MG63 (cell line): ENCODE measurements around the gene DHDH. TPM values are rescaled to one million over a fixed set of nuclear protein-coding genes. Genes with fewer than 3 reads are reported as not detected.
"Not testable (repeated sequence)": the region's sequence is repeated elsewhere in the genome, so short reads cannot be mapped to it uniquely, and the experiment has no call there.

Source experiments
- DNase-seq: peaks from one replicate; pipeline ENCODE4 v3.0.0-alpha.2; 2020
- H3K27me3 ChIP-seq: fragments of 250-450 bp; sonication (Bioruptor Pico); 2 replicates; pipeline ENCODE4 v1.5.1; 2020; ENCODE audit warnings: mild to moderate bottlenecking, moderate library complexity
- H3K36me3 ChIP-seq: fragments of 250-450 bp; sonication (Bioruptor Pico); 2 replicates; pipeline ENCODE4 v1.5.1; 2020; ENCODE audit warnings: mild to moderate bottlenecking, moderate library complexity
- H3K4me3 ChIP-seq: fragments of 250-450 bp; sonication (Bioruptor Pico); 2 replicates; pipeline ENCODE4 v1.5.1; 2020; ENCODE audit warnings: mild to moderate bottlenecking, moderate library complexity
- H3K9me3 ChIP-seq: fragments of 250-450 bp; sonication (Bioruptor Pico); 2 replicates; pipeline ENCODE4 v1.5.1; 2020; ENCODE audit warnings: mild to moderate bottlenecking, moderate library complexity
- total RNA-seq: library from RNA; depleted of rRNA; stranded (reverse); fragments of >200 nt; shearing (Covaris generic); gene quantifications from 2 replicates; pipeline ENCODE4 v1.2.3, GENCODE V29; 2014; ENCODE audit warnings: low replicate concordance; rRNA removed

Gene DHDH
- not detected in 2 replicates for total RNA-seq

DNA sequence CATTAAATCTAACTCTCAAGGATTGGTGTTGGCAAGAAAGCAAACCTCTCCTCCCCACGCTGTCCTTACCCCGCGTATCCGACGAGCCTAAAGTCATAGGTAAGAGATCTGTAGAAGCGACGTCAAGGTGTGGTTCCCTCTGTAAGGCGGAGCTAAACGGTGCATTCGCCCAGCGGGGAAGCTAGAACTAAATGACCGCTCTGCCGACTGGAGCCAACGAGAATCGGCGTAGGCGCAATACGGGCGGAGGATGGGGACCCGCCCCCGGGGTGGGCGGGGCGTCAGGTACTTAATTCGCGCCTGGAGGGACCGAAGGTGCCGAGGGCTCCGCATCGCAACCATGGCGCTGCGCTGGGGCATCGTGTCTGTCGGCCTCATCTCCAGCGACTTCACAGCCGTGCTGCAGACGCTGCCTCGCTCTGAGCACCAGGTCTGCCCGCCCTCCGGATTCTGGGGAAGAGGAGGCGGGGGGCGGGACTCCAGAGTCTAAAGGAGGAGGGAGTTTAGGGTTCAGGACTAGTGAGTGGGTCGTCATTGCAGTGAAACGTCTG lies at the start of gene DHDH:
DHDH (plus strand) TSS at position 318 of the 551 bp plus-strand sequence; CDS start at position 341, 23 bp downstream.
- DNase-seq, result peak; percentile 61
- H3K36me3 ChIP-seq, result no peaks in the 10 kb centered on the region
- H3K27me3 ChIP-seq, result peaks cover 5% of the 10 kb centered on the region; the same call in 1 of the 2 replicates
- peak within 1 kb of the TSS; percentile 31 for H3K4me3 ChIP-seq
- H3K9me3 ChIP-seq, result no peaks in the 10 kb centered on the region

DNA sequence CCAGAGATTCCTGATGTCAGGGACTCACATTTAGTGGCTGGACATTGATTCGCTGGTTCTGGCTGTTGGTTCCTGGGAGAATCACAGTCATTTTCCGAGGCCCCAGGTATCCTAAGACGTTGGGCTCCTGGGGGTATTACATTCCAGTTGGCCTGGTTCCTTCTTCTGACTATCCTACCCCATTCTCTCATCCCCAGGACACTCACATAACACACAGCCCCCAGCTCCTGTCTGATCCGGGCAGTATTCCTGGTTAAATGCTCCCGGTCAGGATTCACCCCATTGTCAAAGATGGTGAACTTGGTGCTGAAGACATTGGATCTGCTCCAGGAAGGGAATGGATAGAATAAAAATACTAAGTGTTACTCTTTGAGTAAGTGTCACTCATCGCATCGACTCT lies 49.8 kb upstream of the DHDH start:
- Histone ChIP-seq H3K4me3 (no peak overlapping the region), H3K36me3 (peaks cover 12% of the 10 kb centered on the region), H3K9me3 (no peaks in the 10 kb centered on the region), H3K27me3 (no peaks in the 10 kb centered on the region)
- DNase-seq, result no peak

- no peaks in the 10 kb centered on the region for H3K9me3 ChIP-seq
- no peaks in the 10 kb centered on the region for H3K36me3 ChIP-seq
- no peak overlapping the region for H3K4me3 ChIP-seq
- DNase-seq, result no peak
- H3K27me3 ChIP-seq, result no peaks in the 10 kb centered on the region
These were observed 45.5 kb upstream of the DHDH start for GRCh38 chr19:48887861-48888612.

DNA sequence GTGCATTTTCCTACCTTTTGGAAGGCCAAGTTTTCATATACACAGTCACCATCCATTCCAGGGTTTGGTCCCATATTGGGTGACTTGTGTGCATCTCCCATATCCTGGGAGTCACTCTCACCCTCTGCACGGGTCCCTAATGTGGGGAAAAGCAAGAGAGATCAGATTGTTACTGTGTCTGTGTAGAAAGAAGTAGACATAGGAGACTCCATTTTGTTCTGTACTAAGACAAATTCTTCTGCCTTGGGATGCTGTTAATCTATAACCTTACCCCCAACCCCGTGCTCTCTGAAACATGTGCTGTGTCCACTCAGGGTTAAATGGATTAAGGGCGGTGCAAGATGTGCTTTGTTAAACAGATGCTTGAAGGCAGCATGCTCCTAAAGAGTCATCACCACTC lies 44.0 kb upstream of the DHDH start:
- not testable (repeated sequence) for H3K27me3 ChIP-seq, H3K4me3 ChIP-seq, H3K36me3 ChIP-seq, H3K9me3 ChIP-seq, DNase-seq

DNA sequence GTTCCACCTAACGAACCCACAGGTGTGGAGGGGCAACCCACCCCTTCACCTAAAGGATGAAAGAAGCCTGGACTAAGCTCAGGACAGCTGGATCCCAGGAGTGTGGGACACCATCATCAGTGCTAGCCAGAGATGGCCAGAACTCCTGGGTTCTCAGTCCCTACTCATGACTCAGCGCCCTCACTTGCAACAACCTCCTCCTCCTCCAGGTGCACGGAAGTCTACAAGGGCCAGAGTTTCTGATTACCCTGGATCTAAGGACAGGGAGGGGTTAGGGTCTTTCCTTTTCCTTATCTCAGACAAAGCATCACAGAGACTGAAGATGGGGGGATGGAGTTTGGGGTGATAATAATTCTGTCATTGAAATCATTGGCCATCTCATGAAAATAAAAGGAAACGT lies 42.9 kb upstream of the DHDH start:
- Histone ChIP-seq H3K27me3 (no peaks in the 10 kb centered on the region), H3K9me3 (no peaks in the 10 kb centered on the region), H3K36me3 (no peaks in the 10 kb centered on the region), H3K4me3 (no peak overlapping the region)
- DNase-seq, result no peak

DNA sequence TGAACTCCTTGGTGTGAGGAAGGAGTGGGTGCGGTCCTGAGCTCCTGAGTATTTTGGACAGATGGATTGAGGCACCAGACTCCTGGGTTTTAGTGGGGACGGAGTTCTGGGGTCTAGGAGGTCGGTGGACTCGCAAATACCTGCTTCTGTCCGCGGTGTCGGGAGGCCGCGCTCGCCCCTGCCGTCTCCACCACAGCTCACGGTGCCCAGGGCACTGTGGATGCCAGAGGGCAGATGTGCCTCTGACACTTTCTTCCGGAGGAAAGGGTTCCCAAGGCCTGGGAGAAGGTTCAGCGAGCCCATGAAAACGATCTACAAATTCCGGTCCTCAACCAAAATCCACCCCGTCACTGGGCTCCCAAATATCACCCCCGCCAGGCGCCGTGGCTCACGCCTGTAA lies 38.3 kb upstream of the DHDH start:
- H3K4me3 ChIP-seq, result no peak overlapping the region
- H3K27me3 ChIP-seq, result no peaks in the 10 kb centered on the region
- no peaks in the 10 kb centered on the region for H3K36me3 ChIP-seq
- no peaks in the 10 kb centered on the region for H3K9me3 ChIP-seq
- DNase-seq, result no peak

GRCh38 chr19:48896191-48896720 lies 37.2 kb upstream of the DHDH start:
- H3K4me3 ChIP-seq, result no peak overlapping the region
- no peaks in the 10 kb centered on the region for H3K27me3 ChIP-seq
- no peak for DNase-seq
- H3K36me3 ChIP-seq, result peaks cover 5% of the 10 kb centered on the region
- H3K9me3 ChIP-seq, result no peaks in the 10 kb centered on the region

- DNase-seq, result no peak
- Histone ChIP-seq H3K4me3 (no peak overlapping the region), H3K36me3 (peaks cover 13% of the 10 kb centered on the region), H3K9me3 (no peaks in the 10 kb centered on the region), H3K27me3 (no peaks in the 10 kb centered on the region)
These were observed 36.3 kb upstream of the DHDH start for GRCh38 chr19:48897181-48897580.

- peak overlapping the region; percentile 77 for H3K4me3 ChIP-seq
- peaks cover 19% of the 10 kb centered on the region for H3K36me3 ChIP-seq
- not testable (repeated sequence) for H3K27me3 ChIP-seq, H3K9me3 ChIP-seq, DNase-seq
These were observed 34.1 kb upstream of the DHDH start for GRCh38 chr19:48899386-48899749.

GRCh38 chr19:48899781-48900476 lies 33.6 kb upstream of the DHDH start, which contains the start of gene NUCB1:
Gene NUCB1 (plus strand): TSS chr19:48900312. CDS start chr19:48900797, 485 bp downstream.
- Histone ChIP-seq H3K4me3 (peak within 1 kb of the TSS; percentile 77), H3K9me3 (no peaks in the 10 kb centered on the region), H3K36me3 (peaks cover 24% of the 10 kb centered on the region), H3K27me3 (no peaks in the 10 kb centered on the region)
- peak; percentile 99 for DNase-seq

GRCh38 chr19:48900477-48901406 lies 32.8 kb upstream of the DHDH start:
- no peaks in the 10 kb centered on the region for H3K27me3 ChIP-seq
- H3K4me3 ChIP-seq, result peak overlapping the region; percentile 77
- peak; percentile 10 for DNase-seq
- H3K9me3 ChIP-seq, result no peaks in the 10 kb centered on the region
- peaks cover 29% of the 10 kb centered on the region for H3K36me3 ChIP-seq

- H3K4me3 ChIP-seq, H3K27me3 ChIP-seq, H3K9me3 ChIP-seq, DNase-seq: not testable (repeated sequence)
- peaks cover 40% of the 10 kb centered on the region for H3K36me3 ChIP-seq
These were observed 31.2 kb upstream of the DHDH start for GRCh38 chr19:48902291-48902690.

DNA sequence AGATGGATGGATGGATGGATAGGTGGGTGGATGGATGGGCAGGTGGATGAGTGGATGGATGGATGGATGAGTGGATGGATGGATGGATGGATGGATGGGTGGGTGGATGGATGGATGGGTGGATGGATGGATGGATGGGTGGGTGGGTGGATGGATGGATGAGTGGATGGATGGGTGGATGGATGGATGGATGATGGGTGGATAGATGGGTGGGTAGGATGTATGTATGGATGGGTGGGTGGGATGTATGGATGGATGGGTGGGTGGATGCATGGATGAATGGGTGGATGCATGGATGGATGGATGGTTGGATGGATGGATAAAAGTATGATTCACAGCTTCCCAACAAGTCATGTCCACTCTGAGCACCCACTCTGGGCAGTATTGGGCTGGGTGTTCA lies 29.7 kb upstream of the DHDH start:
- H3K9me3 ChIP-seq, DNase-seq, H3K4me3 ChIP-seq, H3K27me3 ChIP-seq: not testable (repeated sequence)
- peaks cover 55% of the 10 kb centered on the region for H3K36me3 ChIP-seq

GRCh38 chr19:48905664-48906063 lies 27.8 kb upstream of the DHDH start:
- H3K36me3 ChIP-seq, result peaks cover 66% of the 10 kb centered on the region
- no peaks in the 10 kb centered on the region for H3K27me3 ChIP-seq
- no peak overlapping the region for H3K4me3 ChIP-seq
- no peak for DNase-seq
- no peaks in the 10 kb centered on the region for H3K9me3 ChIP-seq

GRCh38 chr19:48906324-48906723 lies 27.2 kb upstream of the DHDH start:
- H3K4me3 ChIP-seq, result no peak overlapping the region
- no peaks in the 10 kb centered on the region for H3K27me3 ChIP-seq
- no peak for DNase-seq
- no peaks in the 10 kb centered on the region for H3K9me3 ChIP-seq
- peaks cover 66% of the 10 kb centered on the region for H3K36me3 ChIP-seq

DNA sequence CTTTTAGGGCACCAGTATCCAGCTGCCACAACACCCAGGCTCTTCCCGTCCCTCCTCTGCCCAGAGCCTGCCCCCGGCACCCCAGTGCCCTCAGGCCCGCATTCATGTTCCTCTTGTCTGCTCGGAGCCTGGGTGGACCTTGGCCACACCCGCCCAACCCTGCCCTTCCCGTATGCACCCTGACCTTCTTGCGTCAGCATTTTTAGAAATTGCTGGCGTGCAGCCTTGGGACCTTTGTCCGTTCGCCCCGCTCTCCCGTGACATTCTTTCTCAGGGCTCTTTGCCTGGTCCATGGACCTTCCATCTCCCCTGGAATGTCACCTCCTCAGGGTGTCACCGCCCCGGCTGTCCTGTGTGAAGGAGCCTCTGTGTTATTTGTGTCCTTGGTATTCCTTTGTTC lies 25.8 kb upstream of the DHDH start:
- H3K27me3 ChIP-seq, result no peaks in the 10 kb centered on the region
- peaks cover 67% of the 10 kb centered on the region for H3K36me3 ChIP-seq
- H3K4me3 ChIP-seq, result no peak overlapping the region
- no peaks in the 10 kb centered on the region for H3K9me3 ChIP-seq
- DNase-seq, result no peak
